ENCODE measurements around the gene DOK4.

DNA sequence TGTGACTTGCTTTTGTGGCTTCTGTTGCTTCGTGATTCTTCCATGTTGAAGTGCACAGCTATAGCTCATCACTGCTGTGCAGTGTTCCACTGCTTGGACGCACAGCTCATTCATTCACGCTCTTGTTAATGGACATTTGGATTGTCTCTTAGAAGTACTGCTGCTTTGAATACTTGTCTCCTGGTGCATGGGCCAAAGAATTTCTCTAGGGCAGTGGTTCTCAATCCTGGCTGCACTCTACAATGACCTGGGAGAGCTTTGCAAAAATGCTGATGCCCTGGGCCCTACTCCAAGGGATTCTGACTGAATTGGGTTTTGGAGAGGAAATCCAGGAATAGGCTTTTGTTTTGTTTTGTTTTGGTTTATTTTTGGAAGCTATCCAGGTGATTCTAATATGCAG lies 61.7 kb downstream of the DOK4 start:
- TF ChIP-seq POLR2A (IDR thresholded peaks at IDR 0.05; ENCODE audit: low read length) = no peak
- no peak for TF ChIP-seq GATA1 (IDR thresholded peaks at IDR 0.05; ENCODE audit: low read depth, low read length)
